H9 (cell line): ENCODE results near the gene GARS1. TPM values are rescaled to one million over a fixed set of nuclear protein-coding genes. Genes with fewer than 3 reads are reported as not detected.

Experiments
- DNase-seq: peaks from one replicate; pipeline ENCODE4 v3.0.0-alpha.2; 2017
- H2AFZ ChIP-seq: one replicate; pipeline ENCODE4 v1.6.1; 2013; ENCODE audit warnings: mild to moderate bottlenecking, low read length, control low read depth, moderate library complexity
- H2AK5ac ChIP-seq: 2 replicates; pipeline ENCODE4 v1.6.1; 2013; ENCODE audit warnings: low read length, control low read depth, mixed read lengths; ENCODE audit not compliant: insufficient read length
- H2BK120ac ChIP-seq: one replicate; pipeline ENCODE4 v1.6.1; 2013; ENCODE audit warnings: low read depth, mild to moderate bottlenecking, low read length, control low read depth, inconsistent platforms; ENCODE audit not compliant: poor library complexity, severe bottlenecking
- H2BK12ac ChIP-seq: 2 replicates; pipeline ENCODE4 v1.6.1; 2013; ENCODE audit warnings: low read length, control low read depth, mixed read lengths, low read depth; ENCODE audit not compliant: insufficient read length
- H2BK15ac ChIP-seq: 2 replicates; pipeline ENCODE4 v1.6.1; 2013; ENCODE audit warnings: low read depth, low read length, control low read depth
- H2BK20ac ChIP-seq: one replicate; pipeline ENCODE4 v1.6.1; 2013; ENCODE audit warnings: low read depth, mild to moderate bottlenecking, low read length, control low read depth, inconsistent platforms; ENCODE audit not compliant: poor library complexity, severe bottlenecking
- H2BK5ac ChIP-seq: 2 replicates; pipeline ENCODE4 v1.6.1; 2013; ENCODE audit warnings: low read length, control low read depth, mixed read lengths; ENCODE audit not compliant: insufficient read length
- H3K14ac ChIP-seq: 2 replicates; pipeline ENCODE4 v1.6.1; 2013; ENCODE audit warnings: low read length, control low read depth; ENCODE audit not compliant: insufficient read depth
- H3K18ac ChIP-seq: 2 replicates; pipeline ENCODE4 v1.6.1; 2013; ENCODE audit warnings: low read depth, mild to moderate bottlenecking, mixed read lengths, low read length, control low read depth; ENCODE audit not compliant: insufficient read length
- H3K23ac ChIP-seq: 2 replicates; pipeline ENCODE4 v1.6.1; 2013; ENCODE audit warnings: low read length, control low read depth, mixed read lengths, low read depth; ENCODE audit not compliant: insufficient read length
- H3K23me2 ChIP-seq: 2 replicates; pipeline ENCODE4 v1.6.1; 2013; ENCODE audit warnings: low read depth, mild to moderate bottlenecking, mixed read lengths, low read length, control low read depth; ENCODE audit not compliant: insufficient read length, poor library complexity, severe bottlenecking
- H3K27ac ChIP-seq: 2 replicates; pipeline ENCODE4 v1.5.1; 2013; ENCODE audit warnings: low read length, control low read depth, mixed read lengths, low read depth; ENCODE audit not compliant: insufficient read length
- H3K27me3 ChIP-seq: 2 replicates; pipeline ENCODE4 v1.6.1; 2013; ENCODE audit warnings: low read length, control low read depth, inconsistent platforms; ENCODE audit not compliant: insufficient read depth
- H3K4ac ChIP-seq: 2 replicates; pipeline ENCODE4 v1.6.1; 2013; ENCODE audit warnings: low read depth, mild to moderate bottlenecking, control low read depth, inconsistent platforms, low read length, moderate library complexity
- H3K4me1 ChIP-seq: 2 replicates; pipeline ENCODE4 v1.6.1; 2013; ENCODE audit warnings: low read length, control low read depth, inconsistent platforms; ENCODE audit not compliant: insufficient read depth
- H3K4me2 ChIP-seq: 2 replicates; pipeline ENCODE4 v1.6.1; 2013; ENCODE audit warnings: low read length, control low read depth, mixed read lengths; ENCODE audit not compliant: insufficient read length, insufficient read depth
- H3K56ac ChIP-seq: 2 replicates; pipeline ENCODE4 v1.6.1; 2013; ENCODE audit warnings: low read depth, mild to moderate bottlenecking, mixed read lengths, low read length, control low read depth; ENCODE audit not compliant: insufficient read length
- H3K79me1 ChIP-seq: 2 replicates; pipeline ENCODE4 v1.6.1; 2013; ENCODE audit warnings: low read depth, mild to moderate bottlenecking, moderate library complexity, low read length, control low read depth, inconsistent platforms; ENCODE audit not compliant: insufficient read depth, poor library complexity, severe bottlenecking
- H3K79me2 ChIP-seq: 2 replicates; pipeline ENCODE4 v1.6.1; 2013; ENCODE audit warnings: low read length, control low read depth, inconsistent platforms; ENCODE audit not compliant: insufficient read depth
- H3K9ac ChIP-seq: 2 replicates; pipeline ENCODE4 v1.6.1; 2013; ENCODE audit warnings: low read length, control low read depth, mixed read lengths; ENCODE audit not compliant: insufficient read length; ENCODE audit errors: extremely low read depth
- H3K9me3 ChIP-seq: one replicate; pipeline ENCODE4 v1.6.1; 2013; ENCODE audit warnings: low read depth, low read length, inconsistent platforms; ENCODE audit not compliant: control insufficient read depth
- H3T11ph ChIP-seq: one replicate; pipeline ENCODE4 v1.6.1; 2013; ENCODE audit warnings: mild to moderate bottlenecking, low read length, control low read depth, inconsistent platforms
- H4K20me1 ChIP-seq: one replicate; pipeline ENCODE4 v1.6.1; 2013; ENCODE audit not compliant: control insufficient read depth, insufficient read length, insufficient read depth
- H4K5ac ChIP-seq: 2 replicates; pipeline ENCODE4 v1.6.1; 2013; ENCODE audit warnings: low read depth, mild to moderate bottlenecking, mixed read lengths, low read length, control low read depth; ENCODE audit not compliant: insufficient read length
- H4K8ac ChIP-seq: replicated peaks from 2 replicates; pipeline ENCODE4 v1.6.1; 2013; ENCODE audit warnings: low read length, control low read depth, mixed read lengths, low read depth; ENCODE audit not compliant: insufficient read length
- H4K91ac ChIP-seq: 2 replicates; pipeline ENCODE4 v1.6.1; 2013; ENCODE audit warnings: low read depth, mild to moderate bottlenecking, moderate library complexity, mixed read lengths, low read length, control low read depth; ENCODE audit not compliant: insufficient read length
- H3K27ac Mint-ChIP-seq, 3 experiments: 2 replicates in 2 of 3; 3 replicates in 1 of 3; pipeline ENCODE4 v1.8.0; 2020 to 2021; ENCODE audit warnings: mixed read lengths in 3 of 3, mild to moderate bottlenecking in 1 of 3, moderate library complexity in 1 of 3
- H3K27me3 Mint-ChIP-seq: 2 replicates; pipeline ENCODE4 v1.8.0; 2021; ENCODE audit warnings: low read depth, mild to moderate bottlenecking, moderate library complexity, mixed read lengths
- H3K36me3 Mint-ChIP-seq, 3 experiments: 2 replicates in 2 of 3; 3 replicates in 1 of 3; pipeline ENCODE4 v1.8.0; 2020 to 2021; ENCODE audit warnings: low read depth in 3 of 3, mixed read lengths in 3 of 3; ENCODE audit not compliant: insufficient read depth in 1 of 3
- H3K4me1 Mint-ChIP-seq, 2 experiments: 2 replicates each; pipeline ENCODE4 v1.8.0; 2020; ENCODE audit warnings: mixed read lengths in 2 of 2
- H3K4me3 Mint-ChIP-seq, 2 experiments: 2 replicates in 1 of 2; 3 replicates in 1 of 2; pipeline ENCODE4 v1.8.0; 2020 to 2021; ENCODE audit warnings: mild to moderate bottlenecking in 2 of 2, mixed read lengths in 2 of 2, moderate library complexity in 1 of 2
- H3K9me3 Mint-ChIP-seq, 2 experiments: 2 replicates in 1 of 2; 3 replicates in 1 of 2; pipeline ENCODE4 v1.8.0; 2020; ENCODE audit warnings: mild to moderate bottlenecking in 2 of 2, mixed read lengths in 2 of 2, moderate library complexity in 1 of 2
- WGBS: extraction: QIAGEN DNeasy Blood & Tissue Kit; methylation state at CpG from one replicate; pipeline ENCODE4 v1.1.7; 2013; ENCODE audit warnings: missing lambda C conversion rate, low lambda C conversion rate, mixed read lengths; ENCODE audit not compliant: insufficient read length; ENCODE audit errors: extremely low coverage; 5-methylcytosine and 5-hydroxymethylcytosine counted together
- total RNA-seq: library from RNA; stranded (reverse); gene quantifications from 2 replicates; pipeline ENCODE4 v1.2.1, GENCODE V29; 2021
- TF ChIP-seq, protein P1 (sequence below): fragments of 200-600 bp; sonication (generic); conservative IDR thresholded peaks from 3 replicates; pipeline ENCODE4 v1.8.0; 2021; ENCODE audit warnings: antibody characterized with exemption, mild to moderate bottlenecking

GARS1 gene
- total RNA-seq, 1 experiment from 2014 or later = 234 TPM

DNA sequence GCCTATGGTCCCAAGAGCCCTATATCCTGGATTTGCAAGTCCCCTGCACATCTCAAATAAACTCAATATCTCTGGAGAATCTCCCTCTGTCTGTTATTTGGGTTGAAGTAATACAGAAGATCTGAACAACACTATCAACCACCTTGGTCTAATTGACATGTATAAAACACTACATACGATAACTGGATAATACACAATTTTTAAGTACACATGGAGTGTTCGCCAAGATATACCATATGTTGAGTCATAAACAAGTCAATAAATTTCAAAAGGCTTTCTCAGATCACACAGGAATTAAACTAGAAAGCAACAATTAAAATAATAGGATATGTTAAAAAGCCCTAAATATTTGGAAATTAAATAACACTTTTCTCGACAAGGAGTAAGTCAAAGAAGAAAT lies 5.6 kb upstream of the GARS1 start:
- Histone ChIP-seq H3K9me3 (no peaks in the 10 kb centered on the region), H4K8ac (no peak overlapping the region), H3K27me3 (no peaks in the 10 kb centered on the region), H3K9ac (no peak overlapping the region), H3T11ph (no peak overlapping the region), H4K20me1 (no peaks in the 10 kb centered on the region), H3K4ac (no peak overlapping the region), H2BK5ac (no peak overlapping the region), H3K27ac (no peak overlapping the region), H3K23ac (no peak overlapping the region), H3K4me1 (peaks cover 6% of the 10 kb centered on the region; the same call in 1 of the 2 replicates), H3K18ac (no peak overlapping the region), H2BK12ac (no peak overlapping the region), H3K4me2 (no peak overlapping the region), H3K14ac (no peak overlapping the region), H4K91ac (no peak overlapping the region), H2BK120ac (no peak overlapping the region), H2AK5ac (no peak overlapping the region), H2AFZ (no peak overlapping the region), H3K79me1 (no peaks in the 10 kb centered on the region), H4K5ac (no peak overlapping the region), H3K56ac (no peak overlapping the region), H3K79me2 (no peaks in the 10 kb centered on the region), H2BK20ac (no peak overlapping the region), H2BK15ac (no peak overlapping the region), H3K23me2 (peaks cover 4% of the 10 kb centered on the region)
- no peak overlapping the region for H3K4me3 Mint-ChIP-seq
- peaks cover 21 to 23% of the 10 kb centered on the region in 2 experiments for H3K4me1 Mint-ChIP-seq
- H3K9me3 Mint-ChIP-seq = peaks cover 14 to 16% of the 10 kb centered on the region in 2 experiments
- no peak for DNase-seq
- peaks cover 20% of the 10 kb centered on the region for H3K27me3 Mint-ChIP-seq
- WGBS = no CpG with 5 or more reads among the region's 3 CpGs
- H3K36me3 Mint-ChIP-seq = peaks cover 10 to 18% (median 16%) of the 10 kb centered on the region in 3 experiments
- no peak overlapping the region for H3K27ac Mint-ChIP-seq
- TF ChIP-seq, protein P1, sequence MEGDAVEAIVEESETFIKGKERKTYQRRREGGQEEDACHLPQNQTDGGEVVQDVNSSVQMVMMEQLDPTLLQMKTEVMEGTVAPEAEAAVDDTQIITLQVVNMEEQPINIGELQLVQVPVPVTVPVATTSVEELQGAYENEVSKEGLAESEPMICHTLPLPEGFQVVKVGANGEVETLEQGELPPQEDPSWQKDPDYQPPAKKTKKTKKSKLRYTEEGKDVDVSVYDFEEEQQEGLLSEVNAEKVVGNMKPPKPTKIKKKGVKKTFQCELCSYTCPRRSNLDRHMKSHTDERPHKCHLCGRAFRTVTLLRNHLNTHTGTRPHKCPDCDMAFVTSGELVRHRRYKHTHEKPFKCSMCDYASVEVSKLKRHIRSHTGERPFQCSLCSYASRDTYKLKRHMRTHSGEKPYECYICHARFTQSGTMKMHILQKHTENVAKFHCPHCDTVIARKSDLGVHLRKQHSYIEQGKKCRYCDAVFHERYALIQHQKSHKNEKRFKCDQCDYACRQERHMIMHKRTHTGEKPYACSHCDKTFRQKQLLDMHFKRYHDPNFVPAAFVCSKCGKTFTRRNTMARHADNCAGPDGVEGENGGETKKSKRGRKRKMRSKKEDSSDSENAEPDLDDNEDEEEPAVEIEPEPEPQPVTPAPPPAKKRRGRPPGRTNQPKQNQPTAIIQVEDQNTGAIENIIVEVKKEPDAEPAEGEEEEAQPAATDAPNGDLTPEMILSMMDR = no peak
